H1 (cell line): ENCODE data around the gene WDR93. TPM values are rescaled to one million over a fixed set of nuclear protein-coding genes. Genes with fewer than 3 reads are reported as not detected.

Experiments used
- TEAD4 ChIP-seq: IDR thresholded peaks from 2 replicates; pipeline ENCODE4 v1.6.1; 2012; ENCODE audit warnings: low read depth, low read length, inconsistent platforms, mixed read lengths
- polyA plus RNA-seq, 7 experiments: library from polyadenylated mRNA; depleted of rRNA in 3 of 7; stranded (reverse) in 5 of 7; unstranded in 2 of 7; fragments of >200 nt in 5 of 7; fragments of 200-250 nt in 2 of 7; gene quantifications; 1 replicate in 5 of 7; 2 replicates in 1 of 7; 4 replicates in 1 of 7; pipeline versions ENCODE4 v1.2.1 to v1.2.3, GENCODE V29; 2011 to 2013; ENCODE audit warnings: missing spikeins in 2 of 7, mixed read lengths in 2 of 7
- total RNA-seq: library from RNA; stranded (reverse); fragmentation: NEBNext Ultra II Directional; extraction: Animal tissue kit (Norgen Biotek cat#: 25700); gene quantifications from 2 replicates; pipeline ENCODE4 v1.2.1, GENCODE V29; 2021
- TF ChIP-seq, protein P1 (sequence below), 3 experiments: IDR thresholded peaks; 1 replicate in 2 of 3; 2 replicates in 1 of 3; pipeline versions ENCODE4 v1.5.1 to v1.6.1; 2011; ENCODE audit warnings: low read length in 3 of 3, mild to moderate bottlenecking in 3 of 3, inconsistent platforms in 2 of 3, low read depth in 1 of 3, moderate library complexity in 1 of 3; ENCODE audit not compliant: insufficient read depth in 1 of 3; ENCODE audit errors: control extremely low read depth in 1 of 3

Gene WDR93
- total and polyA plus RNA-seq, 2 of the 8 experiments (the other 6 are each of a cell fraction or from before 2014, with no cell fraction given), result 0.03 TPM; not detected in 1

DNA sequence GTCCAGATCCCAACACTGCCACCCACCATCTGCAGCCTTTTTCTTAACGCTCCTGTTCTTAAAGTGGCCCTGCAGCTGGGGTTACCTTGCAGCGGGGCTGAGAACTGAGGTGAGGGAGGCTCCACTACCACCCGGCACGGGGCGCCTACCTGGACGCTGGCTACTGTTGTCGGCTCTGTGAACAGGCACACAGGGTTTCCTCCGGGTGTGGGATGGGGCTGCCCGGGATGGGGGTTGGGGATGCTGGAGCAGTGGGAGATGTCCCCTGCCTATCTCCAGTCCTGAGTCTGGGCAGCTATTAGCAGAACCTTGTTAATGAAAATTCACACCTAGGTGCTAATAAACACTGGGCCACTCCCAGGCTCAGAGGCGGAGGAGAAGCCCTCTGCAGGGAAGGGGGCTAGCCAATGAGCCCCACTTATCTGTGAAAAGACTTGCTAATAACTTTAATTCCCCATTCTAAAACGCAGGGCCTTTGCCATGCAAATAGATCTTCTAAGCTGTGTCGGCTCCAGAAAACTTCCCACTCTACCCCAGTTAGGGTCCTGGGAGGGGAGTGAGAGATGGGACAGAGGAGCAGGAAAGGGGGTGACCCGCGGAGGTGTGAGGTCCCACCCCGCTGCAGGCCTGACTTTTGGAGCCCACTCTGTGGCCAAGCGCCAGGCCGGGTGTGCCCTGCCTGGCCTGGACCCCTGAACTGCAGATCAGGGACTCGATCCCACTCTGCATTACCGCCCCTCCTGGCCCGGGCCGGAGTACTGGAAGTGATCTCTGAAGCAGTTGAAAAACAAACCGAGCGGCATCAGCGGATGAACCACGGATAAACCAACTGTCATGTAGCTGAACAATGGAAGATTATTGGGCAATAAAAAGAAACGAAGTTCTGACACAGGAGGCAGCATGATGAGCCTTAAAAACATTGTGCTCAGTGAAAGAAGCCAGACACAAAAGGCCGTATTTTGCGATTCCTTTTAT, 57.4 kb downstream of the WDR93 start (continued):
- TF ChIP-seq, protein P1, sequence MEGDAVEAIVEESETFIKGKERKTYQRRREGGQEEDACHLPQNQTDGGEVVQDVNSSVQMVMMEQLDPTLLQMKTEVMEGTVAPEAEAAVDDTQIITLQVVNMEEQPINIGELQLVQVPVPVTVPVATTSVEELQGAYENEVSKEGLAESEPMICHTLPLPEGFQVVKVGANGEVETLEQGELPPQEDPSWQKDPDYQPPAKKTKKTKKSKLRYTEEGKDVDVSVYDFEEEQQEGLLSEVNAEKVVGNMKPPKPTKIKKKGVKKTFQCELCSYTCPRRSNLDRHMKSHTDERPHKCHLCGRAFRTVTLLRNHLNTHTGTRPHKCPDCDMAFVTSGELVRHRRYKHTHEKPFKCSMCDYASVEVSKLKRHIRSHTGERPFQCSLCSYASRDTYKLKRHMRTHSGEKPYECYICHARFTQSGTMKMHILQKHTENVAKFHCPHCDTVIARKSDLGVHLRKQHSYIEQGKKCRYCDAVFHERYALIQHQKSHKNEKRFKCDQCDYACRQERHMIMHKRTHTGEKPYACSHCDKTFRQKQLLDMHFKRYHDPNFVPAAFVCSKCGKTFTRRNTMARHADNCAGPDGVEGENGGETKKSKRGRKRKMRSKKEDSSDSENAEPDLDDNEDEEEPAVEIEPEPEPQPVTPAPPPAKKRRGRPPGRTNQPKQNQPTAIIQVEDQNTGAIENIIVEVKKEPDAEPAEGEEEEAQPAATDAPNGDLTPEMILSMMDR (IDR thresholded peaks at IDR 0.05; ENCODE audit: control extremely low read depth in 1 of 3, insufficient read depth in 1 of 3, low read depth in 1 of 3, low read length in 3 of 3), result no peak
- no peak for TF ChIP-seq TEAD4
- TF ChIP-seq, all 59 proteins: peak for 3
